HEK293T (cell line): ENCODE measurements around the gene LIMS4.
"Not testable (repeated sequence)": the region's sequence is repeated elsewhere in the genome, so short reads cannot be mapped to it uniquely, and the experiment has no call there.

ENCODE experiments used
- CTCF ChIA-PET: fragments of 350-600 bp; formaldehyde crosslinking; extraction: SDS; loops from one replicate; lab custom pipeline; 2021; ENCODE audit warnings: antibody characterized with exemption, inconsistent platforms; lab: Yijun Ruan, JAX
- POLR2A ChIA-PET: fragments of 350-600 bp; formaldehyde crosslinking; extraction: SDS; loops from one replicate; lab custom pipeline; 2020; ENCODE audit warnings: antibody characterized with exemption, inconsistent platforms; lab: Yijun Ruan, JAX
- DNase-seq: peaks from one replicate; pipeline ENCODE4 v3.0.0; 2012; ENCODE audit warnings: mixed read lengths; ENCODE audit errors: extremely low spot score

Gene LIMS4

GRCh38 chr2:110401001-110401618 lies 71.5 kb downstream of the LIMS4 start:
- DNase-seq, POLR2A ChIA-PET, CTCF ChIA-PET: not testable (repeated sequence)

GRCh38 chr2:110399378-110399777 lies 73.2 kb downstream of the LIMS4 start:
- DNase-seq, CTCF ChIA-PET, POLR2A ChIA-PET: not testable (repeated sequence)

- DNase-seq, CTCF ChIA-PET, POLR2A ChIA-PET: not testable (repeated sequence)
Measured at GRCh38 chr2:110395990-110396389, 76.6 kb downstream of the LIMS4 start.
